SH-SY5Y (cell line): Measurements from ENCODE around the gene MLIP.

ENCODE experiments used
- GATA2 ChIP-seq: IDR thresholded peaks from 2 replicates; pipeline ENCODE4 v1.6.1; 2011; ENCODE audit warnings: mild to moderate bottlenecking, low read depth, low read length
- GATA3 ChIP-seq: IDR thresholded peaks from 2 replicates; pipeline ENCODE4 v1.6.1; 2011; ENCODE audit warnings: low read depth, mild to moderate bottlenecking, low read length, moderate library complexity

- TF ChIP-seq GATA3: no peak
- no peak for TF ChIP-seq GATA2
Measured at GRCh38 chr6:54299542-54300269, 188.5 kb downstream of the MLIP start.
